ENCODE results near the gene IRAK1.

Gene IRAK1

DNA sequence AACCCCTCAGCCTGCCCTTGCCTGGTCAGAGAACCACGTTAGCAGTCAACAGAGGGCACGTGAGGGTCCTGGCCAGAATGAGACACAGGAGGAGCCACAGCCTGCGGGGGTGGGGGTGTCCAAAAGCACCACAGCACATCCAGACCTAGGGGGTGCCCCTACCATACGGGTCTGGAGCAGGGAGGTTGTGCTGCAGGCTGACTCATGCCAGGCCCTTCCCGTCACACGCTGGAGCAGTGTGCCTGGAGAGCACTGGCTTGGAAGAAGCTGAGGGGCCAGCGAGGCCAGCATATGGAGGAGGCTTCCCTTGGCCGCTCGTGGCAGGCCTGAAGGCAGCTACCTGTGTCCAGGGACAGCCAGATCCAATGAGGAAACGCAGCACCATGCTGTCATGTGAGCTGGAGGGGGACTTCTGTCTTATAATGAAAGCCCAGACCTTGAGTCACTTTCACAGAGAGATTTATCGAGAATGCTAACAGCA lies 1.5 kb upstream of the IRAK1 start:
- DNase-seq (ENCODE audit: low read depth) = peak; percentile 38
- TF ChIP-seq, protein P1, sequence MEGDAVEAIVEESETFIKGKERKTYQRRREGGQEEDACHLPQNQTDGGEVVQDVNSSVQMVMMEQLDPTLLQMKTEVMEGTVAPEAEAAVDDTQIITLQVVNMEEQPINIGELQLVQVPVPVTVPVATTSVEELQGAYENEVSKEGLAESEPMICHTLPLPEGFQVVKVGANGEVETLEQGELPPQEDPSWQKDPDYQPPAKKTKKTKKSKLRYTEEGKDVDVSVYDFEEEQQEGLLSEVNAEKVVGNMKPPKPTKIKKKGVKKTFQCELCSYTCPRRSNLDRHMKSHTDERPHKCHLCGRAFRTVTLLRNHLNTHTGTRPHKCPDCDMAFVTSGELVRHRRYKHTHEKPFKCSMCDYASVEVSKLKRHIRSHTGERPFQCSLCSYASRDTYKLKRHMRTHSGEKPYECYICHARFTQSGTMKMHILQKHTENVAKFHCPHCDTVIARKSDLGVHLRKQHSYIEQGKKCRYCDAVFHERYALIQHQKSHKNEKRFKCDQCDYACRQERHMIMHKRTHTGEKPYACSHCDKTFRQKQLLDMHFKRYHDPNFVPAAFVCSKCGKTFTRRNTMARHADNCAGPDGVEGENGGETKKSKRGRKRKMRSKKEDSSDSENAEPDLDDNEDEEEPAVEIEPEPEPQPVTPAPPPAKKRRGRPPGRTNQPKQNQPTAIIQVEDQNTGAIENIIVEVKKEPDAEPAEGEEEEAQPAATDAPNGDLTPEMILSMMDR (IDR thresholded peaks at IDR 0.05; ENCODE audit: insufficient read depth, low read depth, low read length, missing control alignments) = no peak
- no peak overlapping the region for H3K4me3 ChIP-seq (ENCODE audit: low read length)

DNA sequence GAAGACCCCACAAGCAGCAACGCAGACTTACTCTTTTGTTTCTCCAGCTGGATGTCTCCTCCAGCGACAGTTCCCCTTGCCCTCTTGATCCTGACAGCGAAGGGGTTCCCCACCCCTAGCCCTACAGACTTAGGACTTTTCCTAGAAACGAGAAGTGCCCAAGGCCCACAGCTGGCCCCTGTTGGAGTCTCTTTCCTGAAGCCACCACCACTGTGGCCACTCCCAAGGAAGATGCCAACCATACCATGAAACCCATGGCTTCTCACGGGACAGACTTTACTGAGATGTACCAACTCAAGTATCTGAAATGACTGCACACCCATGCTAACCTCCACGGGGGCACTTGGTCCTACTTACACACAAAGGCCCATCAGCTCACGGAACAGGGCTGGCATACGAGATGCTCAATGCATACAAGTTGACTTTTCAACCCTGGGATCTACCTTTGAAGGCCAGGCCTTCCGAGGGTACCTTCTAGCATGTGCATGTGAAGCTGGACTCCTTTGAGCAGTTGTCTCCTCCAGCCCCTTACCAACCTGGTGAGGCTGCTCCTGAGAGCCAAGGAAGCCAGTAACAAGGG lies 924 bp upstream of the IRAK1 start:
- H3K4me3 ChIP-seq (ENCODE audit: low read length) = peak overlapping the region; percentile 46
- DNase-seq (ENCODE audit: low read depth) = no peak
- TF ChIP-seq, protein P1 (IDR thresholded peaks at IDR 0.05; ENCODE audit: insufficient read depth, low read depth, low read length, missing control alignments) = no peak

DNA sequence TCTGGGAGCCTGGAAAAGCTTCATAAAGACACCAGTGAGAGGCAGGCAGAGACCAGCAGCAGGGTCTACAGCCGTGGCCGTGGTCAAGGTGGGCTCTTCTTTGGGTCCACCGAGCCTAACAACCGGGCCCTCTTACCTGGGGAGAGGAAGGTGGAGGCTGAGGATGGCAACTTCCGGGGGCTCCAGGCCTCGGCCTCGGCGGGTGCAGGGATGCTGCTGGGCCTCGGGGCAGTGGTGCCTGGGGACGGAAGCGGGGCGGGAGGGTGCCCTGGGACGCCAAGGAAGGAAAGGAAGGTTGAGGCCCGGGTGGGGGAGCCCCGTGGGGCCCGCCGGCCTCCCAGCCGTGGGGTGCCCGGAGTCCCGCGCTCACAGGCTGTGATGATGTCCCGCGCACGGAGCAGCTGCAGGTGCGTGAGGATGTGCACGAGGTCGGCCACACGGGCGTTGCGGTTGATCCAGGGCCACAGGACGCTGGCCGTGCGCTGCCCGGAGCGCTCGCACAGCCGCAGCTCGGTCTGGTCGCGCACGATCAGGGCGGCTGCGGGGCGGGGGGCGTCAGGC lies 561 bp downstream of the IRAK1 start:
- no peak for DNase-seq (ENCODE audit: low read depth)
- TF ChIP-seq, protein P1 (IDR thresholded peaks at IDR 0.05; ENCODE audit: insufficient read depth, low read depth, low read length, missing control alignments) = no peak
- peak overlapping the region; percentile 56 for H3K4me3 ChIP-seq (ENCODE audit: low read length)

DNA sequence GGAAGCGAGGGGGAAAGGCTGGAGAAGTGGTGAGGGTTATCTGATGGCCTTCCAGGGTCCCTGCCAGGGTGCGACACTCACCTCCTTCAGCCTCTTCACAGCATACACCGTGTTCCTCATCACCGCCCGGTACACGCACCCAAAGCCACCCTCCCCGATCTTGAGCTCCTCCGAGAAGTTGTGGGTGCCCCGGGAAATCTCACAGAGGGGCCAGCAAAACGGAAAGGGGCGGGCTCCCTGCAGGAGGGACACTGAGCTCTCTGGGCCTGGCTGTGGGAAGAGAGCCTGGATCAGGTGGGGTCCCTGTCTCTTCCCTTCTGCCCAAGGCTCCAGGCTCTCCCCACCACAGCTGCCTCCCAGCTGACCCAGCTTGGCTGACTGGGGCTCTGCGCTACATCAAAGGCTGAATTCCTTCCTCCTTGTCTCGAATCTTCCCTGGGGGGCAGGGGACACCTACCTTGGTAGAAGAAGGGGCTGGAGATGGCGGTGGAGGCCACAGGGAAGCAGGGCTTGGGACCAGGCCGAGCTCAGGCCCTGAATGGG lies 1.1 kb downstream of the IRAK1 start:
- TF ChIP-seq, protein P1 (IDR thresholded peaks at IDR 0.05; ENCODE audit: insufficient read depth, low read depth, low read length, missing control alignments) = no peak
- DNase-seq (ENCODE audit: low read depth) = no peak
- peak overlapping the region; percentile 56 for H3K4me3 ChIP-seq (ENCODE audit: low read length)

DNA sequence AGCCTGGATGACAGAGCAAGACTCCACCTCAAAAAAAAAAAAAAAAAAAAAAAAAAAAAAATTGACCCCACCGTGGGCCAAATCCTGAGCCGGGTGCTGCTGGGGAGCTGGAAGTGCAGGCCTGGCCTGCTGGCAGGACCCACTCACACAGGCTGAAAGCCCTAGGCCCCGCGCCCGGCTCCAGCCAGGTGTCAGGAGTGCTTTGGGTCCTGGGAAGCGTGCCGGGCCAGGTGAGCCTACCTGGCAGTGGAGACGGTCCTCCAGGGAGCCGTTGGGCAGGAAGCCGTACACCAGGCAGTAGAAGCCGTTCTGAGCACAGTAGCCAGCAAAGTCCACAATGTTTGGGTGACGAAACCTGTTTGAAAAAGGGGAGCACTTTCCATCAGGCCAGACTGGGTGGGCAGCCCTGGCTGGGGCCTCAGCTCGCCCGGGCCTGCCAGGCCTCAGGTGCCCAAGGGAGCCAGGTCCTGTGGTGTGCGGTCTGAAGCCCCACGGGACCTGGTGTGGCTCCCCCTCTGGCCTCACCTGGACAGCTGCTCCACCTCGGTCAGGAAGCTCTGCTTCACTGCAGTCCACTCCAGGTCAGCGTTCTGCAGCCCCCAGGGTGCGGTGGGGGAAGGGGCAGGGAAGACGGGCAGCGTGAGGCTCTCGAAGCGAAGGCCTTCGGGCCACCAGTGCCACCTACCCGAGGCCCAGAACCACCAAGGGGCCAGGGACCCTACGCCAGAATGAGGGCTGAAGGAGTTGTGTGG lies 1.8 kb downstream of the IRAK1 start:
- TF ChIP-seq, protein P1 (IDR thresholded peaks at IDR 0.05; ENCODE audit: insufficient read depth, low read depth, low read length, missing control alignments) = no peak
- H3K4me3 ChIP-seq (ENCODE audit: low read length) = peak overlapping the region; percentile 56
- DNase-seq (ENCODE audit: low read depth) = no peak

DNA sequence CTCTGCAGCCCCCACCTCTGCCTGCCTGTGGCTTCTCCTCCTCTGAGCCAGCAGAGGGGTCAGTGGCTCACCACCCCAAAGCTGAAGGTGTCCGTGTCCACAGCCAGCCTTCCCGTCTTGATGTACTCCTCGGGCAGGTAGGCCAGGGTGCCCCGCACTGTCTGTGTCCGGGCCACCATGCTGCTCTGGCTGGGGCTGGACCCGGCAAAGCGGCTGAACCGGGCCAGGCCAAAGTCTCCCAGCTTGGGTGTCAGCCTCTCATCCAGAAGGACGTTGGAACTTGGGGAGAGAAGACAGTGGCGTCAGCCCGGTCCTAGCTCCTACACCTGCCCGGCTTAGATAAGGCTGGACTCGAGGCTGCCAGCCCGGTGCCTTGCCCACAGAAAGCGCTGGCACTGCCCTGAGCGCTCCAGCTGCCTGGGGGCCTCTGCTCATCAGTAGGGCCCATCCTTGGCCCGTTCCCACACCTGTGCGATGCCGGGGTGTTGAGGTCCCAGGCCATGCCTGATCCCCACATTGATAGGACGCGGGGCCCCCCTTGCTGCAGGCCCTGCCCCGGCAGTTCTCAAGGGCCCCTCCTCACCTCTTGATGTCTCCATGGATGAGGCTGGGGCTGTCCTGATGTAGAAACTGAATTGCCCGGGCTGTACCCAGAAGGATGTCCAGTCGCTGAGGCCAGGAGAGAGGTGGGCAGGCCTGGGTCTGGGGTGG lies 3.2 kb downstream of the IRAK1 start:
- TF ChIP-seq, protein P1 (IDR thresholded peaks at IDR 0.05; ENCODE audit: insufficient read depth, low read depth, low read length, missing control alignments) = no peak
- no peak for DNase-seq (ENCODE audit: low read depth)
- H3K4me3 ChIP-seq (ENCODE audit: low read length) = no peak overlapping the region

Measured in epithelial cell of esophagus (primary cell).